HepG2 (cell line): ENCODE data around the gene PIP5K1A. TPM values are rescaled to one million over a fixed set of nuclear protein-coding genes. Genes with fewer than 3 reads are reported as not detected.

ENCODE experiments used
- AHR ChIP-seq: IDR thresholded peaks from 2 replicates; pipeline ENCODE4 v1.6.1; 2018; ENCODE audit warnings: missing genetic modification reagents, missing compliant biosample characterization
- DPF2 ChIP-seq: sonication (generic); formaldehyde crosslinking; IDR thresholded peaks from 2 replicates; pipeline ENCODE4 v1.4.0; 2020; ENCODE audit warnings: mild to moderate bottlenecking, low read depth, missing genetic modification reagents, borderline replicate concordance
- EP300 ChIP-seq, 3 experiments: sonication (generic) in 1 of 3; formaldehyde crosslinking in 1 of 3; IDR thresholded peaks; 2 replicates each; pipeline versions ENCODE4 v1.5.1 to v1.6.1; 2011 to 2020; ENCODE audit warnings: low read depth in 2 of 3, low read length in 2 of 3, borderline replicate concordance in 1 of 3, improper control_type of control experiment in 1 of 3, mild to moderate bottlenecking in 1 of 3, missing genetic modification reagents in 1 of 3, moderate library complexity in 1 of 3
- IRF1 ChIP-seq: sonication (generic); formaldehyde crosslinking; IDR thresholded peaks from 2 replicates; pipeline ENCODE4 v1.4.0; 2020; ENCODE audit warnings: low read depth, mild to moderate bottlenecking, missing genetic modification reagents
- MAFG ChIP-seq: sonication (generic); formaldehyde crosslinking; IDR thresholded peaks from 2 replicates; pipeline ENCODE4 v1.5.1; 2020; ENCODE audit warnings: mild to moderate bottlenecking, missing genetic modification reagents
- MAX ChIP-seq: IDR thresholded peaks from 2 replicates; pipeline ENCODE4 v1.6.1; 2012; ENCODE audit warnings: inconsistent platforms
- NPAS2 ChIP-seq: sonication (generic); formaldehyde crosslinking; IDR thresholded peaks from 2 replicates; pipeline ENCODE4 v1.8.0; 2022; ENCODE audit warnings: mild to moderate bottlenecking, missing genetic modification reagents, borderline replicate concordance
- NR3C1 ChIP-seq: sonication (generic); formaldehyde crosslinking; IDR thresholded peaks from 2 replicates; pipeline ENCODE4 v1.4.0; 2020; ENCODE audit warnings: missing genetic modification reagents
- PCBP1 ChIP-seq: fragments of 200-400 bp; formaldehyde crosslinking; IDR thresholded peaks from 2 replicates; pipeline ENCODE4 v1.6.1; 2017; ENCODE audit warnings: mild to moderate bottlenecking, low read depth, low read length, borderline replicate concordance
- PPARG ChIP-seq: conservative IDR thresholded peaks from 2 replicates; pipeline ENCODE4 v1.6.1; 2016; ENCODE audit warnings: missing biosample characterization, missing genetic modification reagents
- RAD51 ChIP-seq: fragments of 450-650 bp; IDR thresholded peaks from 2 replicates; pipeline ENCODE4 v1.6.1; 2016; ENCODE audit warnings: borderline replicate concordance
- RBFOX2 ChIP-seq: fragments of 200-400 bp; formaldehyde crosslinking; IDR thresholded peaks from 2 replicates; pipeline ENCODE4 v1.6.1; 2017; ENCODE audit warnings: low read depth, mild to moderate bottlenecking, low read length
- THAP8 ChIP-seq: sonication (generic); formaldehyde crosslinking; IDR thresholded peaks from 2 replicates; pipeline ENCODE4 v1.5.1; 2020; ENCODE audit warnings: missing genetic modification reagents, mild to moderate bottlenecking, borderline replicate concordance
- THYN1 ChIP-seq: sonication (generic); formaldehyde crosslinking; IDR thresholded peaks from 2 replicates; pipeline ENCODE4 v1.8.1; 2023; ENCODE audit warnings: low read depth, mild to moderate bottlenecking, moderate library complexity, missing genetic modification reagents, borderline replicate concordance
- ZBTB34 ChIP-seq: sonication (generic); formaldehyde crosslinking; IDR thresholded peaks from 2 replicates; pipeline ENCODE4 v1.8.0; 2022; ENCODE audit warnings: mild to moderate bottlenecking, missing genetic modification reagents
- ZFP36L2 ChIP-seq: sonication (generic); formaldehyde crosslinking; IDR thresholded peaks from 2 replicates; pipeline ENCODE4 v1.4.0; 2020; ENCODE audit warnings: missing genetic modification reagents
- ZFP37 ChIP-seq: sonication (generic); formaldehyde crosslinking; IDR thresholded peaks from 2 replicates; pipeline ENCODE4 v1.4.0; 2020; ENCODE audit warnings: missing genetic modification reagents, borderline replicate concordance
- ZNF205 ChIP-seq: IDR thresholded peaks from 2 replicates; pipeline ENCODE4 v1.6.1; 2018; ENCODE audit warnings: missing biosample characterization, missing genetic modification reagents
- ZNF253 ChIP-seq: sonication (generic); formaldehyde crosslinking; IDR thresholded peaks from 2 replicates; pipeline ENCODE4 v1.8.0; 2022; ENCODE audit warnings: mild to moderate bottlenecking, missing genetic modification reagents, borderline replicate concordance
- ZNF33A ChIP-seq: sonication (generic); formaldehyde crosslinking; IDR thresholded peaks from 2 replicates; pipeline ENCODE4 v1.5.1; 2020; ENCODE audit warnings: missing genetic modification reagents, mild to moderate bottlenecking, moderate library complexity, borderline replicate concordance
- ZNF549 ChIP-seq: sonication (generic); formaldehyde crosslinking; IDR thresholded peaks from 2 replicates; pipeline ENCODE4 v1.5.0; 2020; ENCODE audit warnings: missing genetic modification reagents
- ZNF678 ChIP-seq: sonication (generic); formaldehyde crosslinking; IDR thresholded peaks from 2 replicates; pipeline ENCODE4 v1.4.0; 2020; ENCODE audit warnings: mild to moderate bottlenecking, missing genetic modification reagents
- ZNF747 ChIP-seq: sonication (generic); formaldehyde crosslinking; IDR thresholded peaks from 2 replicates; pipeline ENCODE4 v1.8.1; 2023; ENCODE audit warnings: missing genetic modification reagents, mild to moderate bottlenecking, borderline replicate concordance
- ZNF782 ChIP-seq: sonication (generic); formaldehyde crosslinking; IDR thresholded peaks from 2 replicates; pipeline ENCODE4 v1.4.0; 2020; ENCODE audit warnings: missing genetic modification reagents, mild to moderate bottlenecking, borderline replicate concordance
- ZNF839 ChIP-seq: sonication (generic); formaldehyde crosslinking; IDR thresholded peaks from 2 replicates; pipeline ENCODE4 v1.4.0; 2020; ENCODE audit warnings: missing genetic modification reagents, mild to moderate bottlenecking, borderline replicate concordance
- polyA plus RNA-seq, 8 experiments: library from polyadenylated mRNA; depleted of rRNA in 3 of 8; stranded (reverse) in 7 of 8; unstranded in 1 of 8; fragments of >200 nt; fragmentation: Illumina TruSeq in 4 of 8; extraction: Trizol in 4 of 8; gene quantifications; 2 replicates each; pipeline versions ENCODE4 v1.2.1 to v1.2.3, GENCODE V29; 2011 to 2016; ENCODE audit warnings: low read depth in 4 of 8, missing spikeins in 1 of 8, mixed read lengths in 1 of 8; ENCODE audit not compliant: insufficient read depth in 1 of 8
- total RNA-seq, 5 experiments: library from RNA; depleted of rRNA; stranded (reverse); fragments of >200 nt; fragmentation: Illumina TruSeq; extraction: Trizol; gene quantifications; 2 replicates each; pipeline ENCODE4 v1.2.3, GENCODE V29; 2016; ENCODE audit warnings: low read depth in 1 of 5

PIP5K1A gene
- total and polyA plus RNA-seq, 2 of the 13 experiments (the other 11 are each of a cell fraction or from before 2014, with no cell fraction given): 45.3 to 65.1 TPM

- TF ChIP-seq MAX (peak; percentile 38; the same call in 1 of the 2 replicates), ZNF33A (CRISPR knock-in tag) (peak; percentile 72; the same call in 1 of the 2 replicates), ZNF549 (CRISPR knock-in tag) (0 out of 2 replicates have a peak, but pooled peaks have one; percentile 57), THAP8 (CRISPR knock-in tag) (no peak), RAD51 (no peak), ZNF839 (CRISPR knock-in tag) (no peak), DPF2 (no peak), ZFP36L2 (CRISPR knock-in tag) (no peak), ZNF253 (no peak), NPAS2 (CRISPR knock-in tag) (no peak), NR3C1 (no peak), RBFOX2 (no peak), ZBTB34 (CRISPR knock-in tag) (no peak), MAFG (no peak), ZNF782 (CRISPR knock-in tag) (no peak), ZNF678 (CRISPR knock-in tag) (no peak), ZFP37 (CRISPR knock-in tag) (peak; percentile 36; the same call in 1 of the 2 replicates), IRF1 (no peak), PPARG (CRISPR knock-in tag) (peak; percentile 53; the same call in 1 of the 2 replicates), EP300 (IDR thresholded peaks at IDR 0.05; ENCODE audit: low read depth in 2 of 2, low read length in 2 of 2) (peak in 1 of 2 experiments; percentile 54; a peak in 1 of 4 replicates), EP300 (CRISPR knock-in tag; IDR thresholded peaks at IDR 0.05; ENCODE audit: borderline replicate concordance) (peak; percentile 29; the same call in 1 of the 2 replicates), ZNF747 (CRISPR knock-in tag) (peak; percentile 77; the same call in 1 of the 2 replicates), THYN1 (CRISPR knock-in tag) (no peak), AHR (CRISPR knock-in tag) (no peak), PCBP1 (0 out of 2 replicates have a peak, but pooled peaks have one; percentile 59), ZNF205 (CRISPR knock-in tag) (peak; percentile 77; the same call in 1 of the 2 replicates)
Measured at GRCh38 chr1:151165738-151166504, 32.4 kb upstream of the PIP5K1A start, which contains the start of the genes LYSMD1 and SCNM1 (continued).
